ENCODE results near the gene SLC45A2.
"Not testable (repeated sequence)": the region's sequence is repeated elsewhere in the genome, so short reads cannot be mapped to it uniquely, and the experiment has no call there.

The SLC45A2 gene

DNA sequence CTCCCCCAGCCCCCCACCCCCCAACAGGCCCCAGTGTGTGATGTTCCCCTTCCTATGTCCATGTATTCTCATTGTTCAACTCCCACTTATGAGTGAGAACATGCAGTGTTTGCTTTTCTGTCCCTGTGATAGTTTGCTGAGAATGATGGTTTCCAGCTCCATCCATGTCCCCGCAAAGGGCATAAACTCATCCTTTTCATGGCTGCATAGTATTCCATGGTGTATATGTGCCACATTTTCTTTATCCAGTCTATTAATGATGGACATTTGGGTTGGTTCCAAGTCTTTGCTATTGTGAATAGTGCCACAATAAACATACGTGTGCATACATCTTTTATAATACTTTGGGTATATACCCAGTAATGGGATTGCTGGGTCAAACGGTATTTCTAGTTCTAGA is 69.6 kb downstream of the SLC45A2 start:
- not testable (repeated sequence) for DNase-seq

DNA sequence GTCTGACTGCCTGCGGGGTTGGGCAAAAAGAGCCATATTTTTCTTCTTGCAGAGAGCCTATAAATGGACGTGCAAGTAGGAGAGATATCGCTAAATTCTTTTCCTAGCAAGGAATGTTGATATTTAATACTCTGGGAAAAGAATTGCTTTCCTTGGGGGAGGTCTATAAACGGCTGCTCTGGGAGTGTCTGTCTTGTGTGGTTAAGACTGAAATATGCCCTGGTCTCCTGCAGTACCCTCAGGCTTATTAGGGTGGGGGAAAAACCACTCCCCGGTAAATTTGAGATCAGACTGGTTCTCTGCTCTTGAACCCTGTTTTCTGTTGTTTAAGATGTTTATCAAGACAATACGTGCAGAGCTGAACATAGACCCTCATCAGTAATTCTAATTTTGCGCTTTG is 78.2 kb downstream of the SLC45A2 start:
- not testable (repeated sequence) for DNase-seq

GRCh38 chr5:33905381-33905780 is 79.1 kb downstream of the SLC45A2 start:
- no peak for DNase-seq

DNA sequence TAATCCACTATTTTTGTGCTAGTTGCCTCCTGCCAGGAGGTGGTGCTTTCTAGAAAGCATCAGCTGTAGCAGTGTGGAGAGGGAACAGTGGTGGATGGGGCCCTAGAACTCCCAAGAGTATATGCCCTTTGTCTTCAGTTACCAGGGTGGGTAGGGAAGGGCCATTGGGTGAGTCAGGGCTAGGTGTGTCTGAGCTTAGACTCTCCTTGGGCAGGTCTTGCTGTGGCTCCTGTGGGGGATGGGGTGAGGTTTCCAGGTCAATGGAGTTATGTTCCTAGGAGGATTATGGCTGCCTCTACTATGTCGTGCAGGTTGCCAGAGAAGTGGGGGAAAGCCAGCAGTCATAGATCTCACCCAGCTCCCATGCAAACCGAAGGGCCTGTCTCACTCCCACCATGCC is 81.4 kb downstream of the SLC45A2 start:
- no peak for DNase-seq

GRCh38 chr5:33901156-33901555 is 83.3 kb downstream of the SLC45A2 start:
- DNase-seq, result no peak

All from hematopoietic multipotent progenitor cell treated with erythropoietin and hydrocortisone succinate and interleukin-3 and kit ligand, for 6 days (in vitro differentiated cells).